NCI-H345 treated with DMSO at 0.1 percent for 48 hours (cell line): ENCODE measurements around the gene UBL4B.

Experiments
- DNase-seq: peaks from one replicate; lab custom pipeline; 2025; ENCODE audit not compliant: unreplicated experiment; lab: John Stamatoyannopoulos, UW

Gene UBL4B

GRCh38 chr1:110112656-110113055, 413 bp downstream of the UBL4B start:
- no peak for DNase-seq

- no peak for DNase-seq
Observed at GRCh38 chr1:110113551-110113950, 1.3 kb downstream of the UBL4B start.

- DNase-seq: no peak
Observed at GRCh38 chr1:110114173-110114572, 1.9 kb downstream of the UBL4B start.

GRCh38 chr1:110114784-110115183, 2.5 kb downstream of the UBL4B start:
- DNase-seq: peak; percentile 61

GRCh38 chr1:110118636-110119396, 6.6 kb downstream of the UBL4B start:
- DNase-seq: no peak

- no peak for DNase-seq
Observed at GRCh38 chr1:110119843-110120242, 7.6 kb downstream of the UBL4B start.

GRCh38 chr1:110120960-110121561, 8.8 kb downstream of the UBL4B start:
- DNase-seq: no peak

GRCh38 chr1:110123224-110123623, 11.0 kb downstream of the UBL4B start:
- no peak for DNase-seq

- DNase-seq: peak; percentile 82
Observed at GRCh38 chr1:110125810-110126209, 13.6 kb downstream of the UBL4B start.

GRCh38 chr1:110130113-110130591, 17.9 kb downstream of the UBL4B start:
- DNase-seq: no peak

- DNase-seq: peak; percentile 74
Observed at GRCh38 chr1:110130989-110131388, 18.7 kb downstream of the UBL4B start.

GRCh38 chr1:110132682-110133081, 20.4 kb downstream of the UBL4B start:
- DNase-seq: no peak

- DNase-seq: no peak
Observed at GRCh38 chr1:110133436-110133835, 21.2 kb downstream of the UBL4B start.

GRCh38 chr1:110134050-110134595, 21.9 kb downstream of the UBL4B start:
- DNase-seq: peak; percentile 74

- peak; percentile 84 for DNase-seq
Observed at GRCh38 chr1:110135246-110135645, 23.0 kb downstream of the UBL4B start.

- peak; percentile 23 for DNase-seq
Observed at GRCh38 chr1:110135666-110136065, 23.4 kb downstream of the UBL4B start.

GRCh38 chr1:110136911-110137310, 24.7 kb downstream of the UBL4B start:
- DNase-seq: peak; percentile 84

GRCh38 chr1:110138956-110139355, 26.7 kb downstream of the UBL4B start:
- DNase-seq: no peak

GRCh38 chr1:110144366-110144765, 32.1 kb downstream of the UBL4B start:
- DNase-seq: no peak

- peak; percentile 11 for DNase-seq
Observed at GRCh38 chr1:110148961-110149360, 36.7 kb downstream of the UBL4B start.

- DNase-seq: peak; percentile 17
Observed at GRCh38 chr1:110150330-110151174, 38.3 kb downstream of the UBL4B start, which contains the start of gene SLC6A17. TSS of gene SLC6A17 (plus strand) at chr1:110150494. CDS start at chr1:110166930, 16,436 bp downstream.
